ENCODE results near the gene ULBP2. TPM values are rescaled to one million over a fixed set of nuclear protein-coding genes. Genes with fewer than 3 reads are reported as not detected.

The ULBP2 gene
- total RNA-seq, 1 experiment from 2014 or later: 0.13 TPM

- TF ChIP-seq, protein P1, sequence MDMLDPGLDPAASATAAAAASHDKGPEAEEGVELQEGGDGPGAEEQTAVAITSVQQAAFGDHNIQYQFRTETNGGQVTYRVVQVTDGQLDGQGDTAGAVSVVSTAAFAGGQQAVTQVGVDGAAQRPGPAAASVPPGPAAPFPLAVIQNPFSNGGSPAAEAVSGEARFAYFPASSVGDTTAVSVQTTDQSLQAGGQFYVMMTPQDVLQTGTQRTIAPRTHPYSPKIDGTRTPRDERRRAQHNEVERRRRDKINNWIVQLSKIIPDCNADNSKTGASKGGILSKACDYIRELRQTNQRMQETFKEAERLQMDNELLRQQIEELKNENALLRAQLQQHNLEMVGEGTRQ (CRISPR knock-in tag; IDR thresholded peaks at IDR 0.05): no peak
- TF ChIP-seq GABPB1 (CRISPR knock-in tag; IDR thresholded peaks at IDR 0.05): no peak
Observed at GRCh38 chr6:149905371-149905910, 36.4 kb upstream of the ULBP2 start (continued).

DNA sequence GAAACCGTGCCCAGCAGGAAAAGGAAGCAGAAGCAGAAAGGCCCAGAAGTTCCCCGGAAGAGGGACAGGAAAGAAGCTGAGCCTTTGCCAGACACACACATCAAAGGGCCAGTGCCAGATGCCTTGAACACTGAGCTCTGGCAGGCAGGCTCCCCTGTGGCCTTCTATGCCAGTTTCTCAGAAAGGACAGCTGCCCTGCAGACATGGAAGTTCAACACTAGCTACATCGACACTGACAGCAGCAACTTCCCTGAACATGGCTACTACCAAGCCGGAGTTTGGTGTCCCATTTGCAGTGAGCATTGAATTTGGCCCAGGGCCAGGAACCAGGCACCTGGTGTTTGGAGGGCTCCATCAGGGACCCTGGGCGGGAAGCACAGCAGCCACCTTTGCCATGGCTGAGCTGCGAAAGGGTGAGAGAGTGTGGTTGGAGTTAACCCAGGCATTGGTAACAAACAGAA lies 35.9 kb upstream of the ULBP2 start:
- Mint-ChIP-seq H3K9me3 (peaks cover 43% of the 10 kb centered on the region), H3K27ac (no peak overlapping the region), H3K27me3 (ENCODE audit: low read depth) (peaks cover 17% of the 10 kb centered on the region), H3K36me3 (peaks cover 16% of the 10 kb centered on the region), H3K4me1 (no peaks in the 10 kb centered on the region), H3K4me3 (no peak overlapping the region)
- ChIA-PET CTCF (interaction anchor here (1.2 to 3.2 kb wide), 2 partner anchors 65 to 165 kb away, joined by 4 to 21 read pairs; no protein-coding TSS in a partner anchor), POLR2A (no interaction called here)
- ATAC-seq: no peak
- DNase-seq (ENCODE audit: low spot score): no peak
- TF ChIP-seq OVOL2 (CRISPR knock-in tag; IDR thresholded peaks at IDR 0.05; ENCODE audit: borderline replicate concordance): no peak
- TF ChIP-seq, protein P2, sequence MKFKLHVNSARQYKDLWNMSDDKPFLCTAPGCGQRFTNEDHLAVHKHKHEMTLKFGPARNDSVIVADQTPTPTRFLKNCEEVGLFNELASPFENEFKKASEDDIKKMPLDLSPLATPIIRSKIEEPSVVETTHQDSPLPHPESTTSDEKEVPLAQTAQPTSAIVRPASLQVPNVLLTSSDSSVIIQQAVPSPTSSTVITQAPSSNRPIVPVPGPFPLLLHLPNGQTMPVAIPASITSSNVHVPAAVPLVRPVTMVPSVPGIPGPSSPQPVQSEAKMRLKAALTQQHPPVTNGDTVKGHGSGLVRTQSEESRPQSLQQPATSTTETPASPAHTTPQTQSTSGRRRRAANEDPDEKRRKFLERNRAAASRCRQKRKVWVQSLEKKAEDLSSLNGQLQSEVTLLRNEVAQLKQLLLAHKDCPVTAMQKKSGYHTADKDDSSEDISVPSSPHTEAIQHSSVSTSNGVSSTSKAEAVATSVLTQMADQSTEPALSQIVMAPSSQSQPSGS (CRISPR knock-in tag; IDR thresholded peaks at IDR 0.05; ENCODE audit: borderline replicate concordance, low read depth): no peak
- no peak for TF ChIP-seq MXD4 (CRISPR knock-in tag; IDR thresholded peaks at IDR 0.05; ENCODE audit: borderline replicate concordance)
- TF ChIP-seq FOXP1 (CRISPR knock-in tag; IDR thresholded peaks at IDR 0.05; ENCODE audit: borderline replicate concordance): no peak
- no peak for TF ChIP-seq FOXK1 (CRISPR knock-in tag; IDR thresholded peaks at IDR 0.05)
- TF ChIP-seq, protein P3, sequence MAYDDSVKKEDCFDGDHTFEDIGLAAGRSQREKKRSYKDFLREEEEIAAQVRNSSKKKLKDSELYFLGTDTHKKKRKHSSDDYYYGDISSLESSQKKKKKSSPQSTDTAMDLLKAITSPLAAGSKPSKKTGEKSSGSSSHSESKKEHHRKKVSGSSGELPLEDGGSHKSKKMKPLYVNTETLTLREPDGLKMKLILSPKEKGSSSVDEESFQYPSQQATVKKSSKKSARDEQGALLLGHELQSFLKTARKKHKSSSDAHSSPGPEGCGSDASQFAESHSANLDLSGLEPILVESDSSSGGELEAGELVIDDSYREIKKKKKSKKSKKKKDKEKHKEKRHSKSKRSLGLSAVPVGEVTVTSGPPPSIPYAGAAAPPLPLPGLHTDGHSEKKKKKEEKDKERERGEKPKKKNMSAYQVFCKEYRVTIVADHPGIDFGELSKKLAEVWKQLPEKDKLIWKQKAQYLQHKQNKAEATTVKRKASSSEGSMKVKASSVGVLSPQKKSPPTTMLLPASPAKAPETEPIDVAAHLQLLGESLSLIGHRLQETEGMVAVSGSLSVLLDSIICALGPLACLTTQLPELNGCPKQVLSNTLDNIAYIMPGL (CRISPR knock-in tag; IDR thresholded peaks at IDR 0.05): no peak
- TF ChIP-seq ZNF281 (CRISPR knock-in tag; IDR thresholded peaks at IDR 0.05): no peak
- TF ChIP-seq, protein P4, sequence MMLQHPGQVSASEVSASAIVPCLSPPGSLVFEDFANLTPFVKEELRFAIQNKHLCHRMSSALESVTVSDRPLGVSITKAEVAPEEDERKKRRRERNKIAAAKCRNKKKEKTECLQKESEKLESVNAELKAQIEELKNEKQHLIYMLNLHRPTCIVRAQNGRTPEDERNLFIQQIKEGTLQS (CRISPR knock-in tag; conservative IDR thresholded peaks at IDR 0.05): no peak

DNA sequence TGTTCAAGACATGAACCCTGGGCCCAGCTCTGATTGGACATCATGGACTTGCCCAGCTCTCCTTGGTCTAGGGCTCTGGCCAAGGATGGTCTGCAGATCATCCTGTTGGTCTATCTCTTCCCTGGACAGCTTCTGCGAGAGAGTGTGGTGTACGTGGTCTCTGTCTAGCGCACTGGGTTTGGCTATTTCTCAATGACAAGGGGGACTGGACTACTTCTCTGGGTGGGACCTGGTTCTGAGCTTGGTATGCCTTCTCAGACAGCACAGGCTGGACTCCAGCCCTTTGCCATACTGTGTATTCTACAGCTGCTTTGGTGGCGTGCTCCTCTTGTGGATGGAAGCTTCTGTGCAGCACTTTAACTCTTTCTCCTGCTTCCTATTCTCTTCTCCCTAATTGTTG lies 35.4 kb upstream of the ULBP2 start:
- POLR2A ChIA-PET: no interaction called here
- CTCF ChIA-PET: interaction anchor here (1.2 to 3.2 kb wide), 2 partner anchors 66 to 165 kb away, joined by 4 to 21 read pairs; no protein-coding TSS in a partner anchor
- no peak overlapping the region for H3K4me3 Mint-ChIP-seq
- H3K27me3 Mint-ChIP-seq (ENCODE audit: low read depth): peaks cover 22% of the 10 kb centered on the region
- H3K9me3 Mint-ChIP-seq: peaks cover 43% of the 10 kb centered on the region
- ATAC-seq (no peak), DNase-seq (ENCODE audit: low spot score) (no peak)
- no peak overlapping the region for H3K27ac Mint-ChIP-seq
- H3K36me3 Mint-ChIP-seq: peaks cover 16% of the 10 kb centered on the region
- no peaks in the 10 kb centered on the region for H3K4me1 Mint-ChIP-seq
- TF ChIP-seq ZNF396 (CRISPR knock-in tag; IDR thresholded peaks at IDR 0.05; ENCODE audit: borderline replicate concordance): no peak
- TF ChIP-seq, protein P5, sequence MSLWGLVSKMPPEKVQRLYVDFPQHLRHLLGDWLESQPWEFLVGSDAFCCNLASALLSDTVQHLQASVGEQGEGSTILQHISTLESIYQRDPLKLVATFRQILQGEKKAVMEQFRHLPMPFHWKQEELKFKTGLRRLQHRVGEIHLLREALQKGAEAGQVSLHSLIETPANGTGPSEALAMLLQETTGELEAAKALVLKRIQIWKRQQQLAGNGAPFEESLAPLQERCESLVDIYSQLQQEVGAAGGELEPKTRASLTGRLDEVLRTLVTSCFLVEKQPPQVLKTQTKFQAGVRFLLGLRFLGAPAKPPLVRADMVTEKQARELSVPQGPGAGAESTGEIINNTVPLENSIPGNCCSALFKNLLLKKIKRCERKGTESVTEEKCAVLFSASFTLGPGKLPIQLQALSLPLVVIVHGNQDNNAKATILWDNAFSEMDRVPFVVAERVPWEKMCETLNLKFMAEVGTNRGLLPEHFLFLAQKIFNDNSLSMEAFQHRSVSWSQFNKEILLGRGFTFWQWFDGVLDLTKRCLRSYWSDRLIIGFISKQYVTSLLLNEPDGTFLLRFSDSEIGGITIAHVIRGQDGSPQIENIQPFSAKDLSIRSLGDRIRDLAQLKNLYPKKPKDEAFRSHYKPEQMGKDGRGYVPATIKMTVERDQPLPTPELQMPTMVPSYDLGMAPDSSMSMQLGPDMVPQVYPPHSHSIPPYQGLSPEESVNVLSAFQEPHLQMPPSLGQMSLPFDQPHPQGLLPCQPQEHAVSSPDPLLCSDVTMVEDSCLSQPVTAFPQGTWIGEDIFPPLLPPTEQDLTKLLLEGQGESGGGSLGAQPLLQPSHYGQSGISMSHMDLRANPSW (CRISPR knock-in tag; conservative IDR thresholded peaks at IDR 0.05; ENCODE audit: low read depth): no peak
- TF ChIP-seq, protein P6, sequence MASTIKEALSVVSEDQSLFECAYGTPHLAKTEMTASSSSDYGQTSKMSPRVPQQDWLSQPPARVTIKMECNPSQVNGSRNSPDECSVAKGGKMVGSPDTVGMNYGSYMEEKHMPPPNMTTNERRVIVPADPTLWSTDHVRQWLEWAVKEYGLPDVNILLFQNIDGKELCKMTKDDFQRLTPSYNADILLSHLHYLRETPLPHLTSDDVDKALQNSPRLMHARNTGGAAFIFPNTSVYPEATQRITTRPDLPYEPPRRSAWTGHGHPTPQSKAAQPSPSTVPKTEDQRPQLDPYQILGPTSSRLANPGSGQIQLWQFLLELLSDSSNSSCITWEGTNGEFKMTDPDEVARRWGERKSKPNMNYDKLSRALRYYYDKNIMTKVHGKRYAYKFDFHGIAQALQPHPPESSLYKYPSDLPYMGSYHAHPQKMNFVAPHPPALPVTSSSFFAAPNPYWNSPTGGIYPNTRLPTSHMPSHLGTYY (CRISPR knock-in tag; IDR thresholded peaks at IDR 0.05): no peak
- TF ChIP-seq NR2C2 (CRISPR knock-in tag; IDR thresholded peaks at IDR 0.05): no peak
- no peak for TF ChIP-seq ATF6 (CRISPR knock-in tag; IDR thresholded peaks at IDR 0.05)
- no peak for TF ChIP-seq ZNF317 (CRISPR knock-in tag; IDR thresholded peaks at IDR 0.05; ENCODE audit: borderline replicate concordance, low read depth)
- no peak for TF ChIP-seq IRF2 (CRISPR knock-in tag; IDR thresholded peaks at IDR 0.05; ENCODE audit: borderline replicate concordance, low read depth)
- TF ChIP-seq SOX15 (CRISPR knock-in tag; IDR thresholded peaks at IDR 0.05): no peak
- no peak for TF ChIP-seq SMAD3 (CRISPR knock-in tag; IDR thresholded peaks at IDR 0.05; ENCODE audit: borderline replicate concordance)

Measured in WTC11 (cell line).